Medulla oblongata (tissue), 1 donor: ENCODE measurements around the gene SOD1.
"Not testable (repeated sequence)": the region's sequence is repeated elsewhere in the genome, so short reads cannot be mapped to it uniquely, and the experiment has no call there.

Source experiments
- DNase-seq: peaks from one replicate; pipeline ENCODE4 v3.0.0-alpha.2; 2015; ENCODE audit errors: extremely low spot score

The SOD1 gene

GRCh38 chr21:31654821-31655580 is 4.5 kb upstream of the SOD1 start:
- not testable (repeated sequence) for DNase-seq

GRCh38 chr21:31656199-31657095 is 3.0 kb upstream of the SOD1 start:
- DNase-seq, result no peak

- no peak for DNase-seq
Measured at GRCh38 chr21:31658053-31658452, 1.4 kb upstream of the SOD1 start.

- no peak for DNase-seq
Measured at GRCh38 chr21:31659286-31659535, 282 bp upstream of the SOD1 start.

GRCh38 chr21:31660259-31660565 is 719 bp downstream of the SOD1 start:
- peak; percentile 48 for DNase-seq

- no peak for DNase-seq
Measured at GRCh38 chr21:31660591-31660990, 1.1 kb downstream of the SOD1 start.

- DNase-seq, result no peak
Measured at GRCh38 chr21:31663584-31664249, 4.2 kb downstream of the SOD1 start.

GRCh38 chr21:31665397-31665796 is 5.9 kb downstream of the SOD1 start:
- no peak for DNase-seq

- not testable (repeated sequence) for DNase-seq
Measured at GRCh38 chr21:31665869-31666268, 6.4 kb downstream of the SOD1 start.

GRCh38 chr21:31666445-31667010 is 7.0 kb downstream of the SOD1 start:
- DNase-seq, result no peak

GRCh38 chr21:31667132-31667531 is 7.6 kb downstream of the SOD1 start:
- DNase-seq, result no peak

- no peak for DNase-seq
Measured at GRCh38 chr21:31667639-31668038, 8.1 kb downstream of the SOD1 start.

GRCh38 chr21:31668651-31669491 is 9.4 kb downstream of the SOD1 start:
- DNase-seq, result no peak

- DNase-seq, result no peak
Measured at GRCh38 chr21:31670070-31670469, 10.6 kb downstream of the SOD1 start.

- no peak for DNase-seq
Measured at GRCh38 chr21:31671146-31671716, 11.7 kb downstream of the SOD1 start.

- DNase-seq, result no peak
Measured at GRCh38 chr21:31671931-31672330, 12.4 kb downstream of the SOD1 start.

GRCh38 chr21:31673321-31673912 is 13.9 kb downstream of the SOD1 start:
- DNase-seq, result no peak

- no peak for DNase-seq
Measured at GRCh38 chr21:31675318-31675717, 15.8 kb downstream of the SOD1 start.

GRCh38 chr21:31675960-31676359 is 16.5 kb downstream of the SOD1 start:
- DNase-seq, result no peak

GRCh38 chr21:31677047-31677446 is 17.6 kb downstream of the SOD1 start:
- DNase-seq, result no peak

GRCh38 chr21:31678478-31678877 is 19.0 kb downstream of the SOD1 start:
- no peak for DNase-seq
